Measurements from ENCODE around the gene GNAT1. TPM values are rescaled to one million over a fixed set of nuclear protein-coding genes. Genes with fewer than 3 reads are reported as not detected.

GNAT1 gene
- total RNA-seq, 1 experiment from 2014 or later = 0.13 TPM

- TF ChIP-seq JAZF1 (CRISPR knock-in tag; IDR thresholded peaks at IDR 0.05) = no peak
- no peak for TF ChIP-seq TEAD1 (CRISPR knock-in tag; IDR thresholded peaks at IDR 0.05)
- no peak for TF ChIP-seq IRF2 (CRISPR knock-in tag; IDR thresholded peaks at IDR 0.05; ENCODE audit: borderline replicate concordance, low read depth)
- TF ChIP-seq TP53 (CRISPR knock-in tag; IDR thresholded peaks at IDR 0.05) = no peak
- TF ChIP-seq KAT7 (CRISPR knock-in tag; IDR thresholded peaks at IDR 0.05; ENCODE audit: borderline replicate concordance) = no peak
- TF ChIP-seq FOXK1 (CRISPR knock-in tag; IDR thresholded peaks at IDR 0.05) = peak; percentile 59; the same call in 1 of the 2 replicates
Observed at GRCh38 chr3:50194128-50194902, 2.9 kb downstream of the GNAT1 start (continued).

- Mint-ChIP-seq H3K4me1 (peaks cover 6% of the 10 kb centered on the region), H3K27me3 (ENCODE audit: low read depth) (peaks cover 9% of the 10 kb centered on the region), H3K36me3 (no peaks in the 10 kb centered on the region), H3K27ac (no peak overlapping the region), H3K9me3 (no peaks in the 10 kb centered on the region), H3K4me3 (peak overlapping the region; percentile 51)
- CTCF ChIA-PET = interaction anchor here (0.5 to 7.2 kb wide), 42 partner anchors 9 to 531 kb away, joined by 3 to 604 read pairs (median 6); partner anchors contain the start of genes GNAI2, HYAL1, HYAL3 and IFRD2
- POLR2A ChIA-PET = interaction anchor here (0.7 to 2.4 kb wide), 9 partner anchors 11 to 82 kb away, joined by 3 to 11 read pairs (median 5); partner anchors contain the start of genes GNAI2, SEMA3B and SLC38A3
- TF ChIP-seq ZBTB21 (CRISPR knock-in tag; IDR thresholded peaks at IDR 0.05; ENCODE audit: borderline replicate concordance) = 0 out of 2 replicates have a peak, but pooled peaks have one; percentile 7
- TF ChIP-seq ZNF232 (CRISPR knock-in tag; IDR thresholded peaks at IDR 0.05) = 0 out of 2 replicates have a peak, but pooled peaks have one; percentile 12
- TF ChIP-seq, protein P1, sequence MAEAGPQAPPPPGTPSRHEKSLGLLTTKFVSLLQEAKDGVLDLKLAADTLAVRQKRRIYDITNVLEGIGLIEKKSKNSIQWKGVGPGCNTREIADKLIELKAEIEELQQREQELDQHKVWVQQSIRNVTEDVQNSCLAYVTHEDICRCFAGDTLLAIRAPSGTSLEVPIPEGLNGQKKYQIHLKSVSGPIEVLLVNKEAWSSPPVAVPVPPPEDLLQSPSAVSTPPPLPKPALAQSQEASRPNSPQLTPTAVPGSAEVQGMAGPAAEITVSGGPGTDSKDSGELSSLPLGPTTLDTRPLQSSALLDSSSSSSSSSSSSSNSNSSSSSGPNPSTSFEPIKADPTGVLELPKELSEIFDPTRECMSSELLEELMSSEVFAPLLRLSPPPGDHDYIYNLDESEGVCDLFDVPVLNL (CRISPR knock-in tag; IDR thresholded peaks at IDR 0.05; ENCODE audit: borderline replicate concordance, low read depth) = no peak
- TF ChIP-seq SOX15 (CRISPR knock-in tag; IDR thresholded peaks at IDR 0.05) = no peak
- DNase-seq (ENCODE audit: low spot score) = peak; percentile 72
- peak; percentile 74 for ATAC-seq
Observed at GRCh38 chr3:50194903-50195500, 3.6 kb downstream of the GNAT1 start.

DNA sequence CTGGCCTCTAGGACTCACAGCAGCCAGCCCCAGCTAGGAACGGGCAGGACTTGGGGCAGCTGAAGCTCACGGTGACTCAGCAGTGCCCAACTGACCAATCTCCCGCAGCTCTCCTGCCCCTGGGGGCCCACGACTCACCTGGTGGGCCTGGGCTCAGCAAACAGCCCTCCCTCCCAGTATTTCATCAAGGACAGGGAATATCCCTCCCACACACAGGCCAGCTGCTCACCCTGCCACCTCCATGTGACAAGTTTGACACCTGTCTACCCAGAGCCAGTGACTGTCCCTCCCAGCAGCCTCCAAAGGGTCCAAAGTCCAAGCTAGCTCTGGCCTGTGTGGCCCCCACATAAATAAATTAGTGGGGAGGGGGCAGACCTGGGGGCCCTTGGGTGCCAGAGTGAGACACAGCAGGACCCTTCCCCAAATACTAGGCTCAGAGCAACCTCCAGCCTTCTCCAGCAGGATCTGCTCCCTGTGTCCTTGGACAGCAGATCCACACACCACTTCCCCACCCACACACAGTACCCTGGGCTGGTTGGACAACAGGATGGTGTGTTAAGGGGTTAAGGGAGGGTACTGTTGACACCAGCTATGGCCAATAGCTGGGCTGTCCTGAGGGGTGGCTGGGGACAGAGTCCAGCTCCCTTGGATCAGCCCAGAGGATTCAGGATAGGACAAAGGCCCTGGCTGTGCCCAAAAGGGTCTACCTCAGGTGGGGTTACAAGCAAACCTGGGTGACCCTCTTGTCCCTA lies 4.3 kb downstream of the GNAT1 start:
- Mint-ChIP-seq H3K4me1 (peaks cover 6% of the 10 kb centered on the region), H3K36me3 (no peaks in the 10 kb centered on the region), H3K9me3 (no peaks in the 10 kb centered on the region), H3K27me3 (ENCODE audit: low read depth) (peaks cover 9% of the 10 kb centered on the region), H3K4me3 (no peak overlapping the region), H3K27ac (0 out of 2 replicates have a peak overlapping the region, but pooled peaks have one; percentile 45)
- TF ChIP-seq GABPB1 (CRISPR knock-in tag; IDR thresholded peaks at IDR 0.05) (peak; percentile 66), NFE2L1 (CRISPR knock-in tag; IDR thresholded peaks at IDR 0.05) (peak; percentile 10; the same call in 1 of the 2 replicates), NR3C1 (CRISPR knock-in tag; conservative IDR thresholded peaks at IDR 0.05; ENCODE audit: low read depth) (no peak)
- DNase-seq (ENCODE audit: low spot score) = no peak
- CTCF ChIA-PET = interaction anchor here (0.6 to 7.2 kb wide), 29 partner anchors 9 to 151 kb away, joined by 3 to 604 read pairs (median 10); partner anchors contain the start of genes GNAI2, HYAL3, LSMEM2 and NAA80
- ATAC-seq = no peak
- POLR2A ChIA-PET = interaction anchor here (0.8 to 2.4 kb wide), 5 partner anchors 10 to 76 kb away, joined by 3 to 11 read pairs (median 7); partner anchors contain the start of gene SLC38A3

- Mint-ChIP-seq H3K36me3 (no peaks in the 10 kb centered on the region), H3K4me1 (peaks cover 6% of the 10 kb centered on the region), H3K27me3 (ENCODE audit: low read depth) (peaks cover 9% of the 10 kb centered on the region), H3K9me3 (no peaks in the 10 kb centered on the region), H3K4me3 (no peak overlapping the region), H3K27ac (no peak overlapping the region)
- DNase-seq (ENCODE audit: low spot score) = no peak
- ATAC-seq = no peak
- ChIA-PET POLR2A (interaction anchor here (0.5 to 2.4 kb wide), 3 partner anchors 10 to 125 kb away, joined by 3 to 11 read pairs (median 4); partner anchors contain the start of gene SLC38A3), CTCF (interaction anchor here (1.3 to 7.2 kb wide), 10 partner anchors 8 to 76 kb away, joined by 5 to 604 read pairs (median 54); partner anchors contain the start of genes GNAI2, SEMA3B and SLC38A3)
- no peak for TF ChIP-seq JAZF1 (CRISPR knock-in tag; IDR thresholded peaks at IDR 0.05)
- TF ChIP-seq NR1H2 (CRISPR knock-in tag; IDR thresholded peaks at IDR 0.05) = no peak
- TF ChIP-seq, protein P2, sequence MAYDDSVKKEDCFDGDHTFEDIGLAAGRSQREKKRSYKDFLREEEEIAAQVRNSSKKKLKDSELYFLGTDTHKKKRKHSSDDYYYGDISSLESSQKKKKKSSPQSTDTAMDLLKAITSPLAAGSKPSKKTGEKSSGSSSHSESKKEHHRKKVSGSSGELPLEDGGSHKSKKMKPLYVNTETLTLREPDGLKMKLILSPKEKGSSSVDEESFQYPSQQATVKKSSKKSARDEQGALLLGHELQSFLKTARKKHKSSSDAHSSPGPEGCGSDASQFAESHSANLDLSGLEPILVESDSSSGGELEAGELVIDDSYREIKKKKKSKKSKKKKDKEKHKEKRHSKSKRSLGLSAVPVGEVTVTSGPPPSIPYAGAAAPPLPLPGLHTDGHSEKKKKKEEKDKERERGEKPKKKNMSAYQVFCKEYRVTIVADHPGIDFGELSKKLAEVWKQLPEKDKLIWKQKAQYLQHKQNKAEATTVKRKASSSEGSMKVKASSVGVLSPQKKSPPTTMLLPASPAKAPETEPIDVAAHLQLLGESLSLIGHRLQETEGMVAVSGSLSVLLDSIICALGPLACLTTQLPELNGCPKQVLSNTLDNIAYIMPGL (CRISPR knock-in tag; IDR thresholded peaks at IDR 0.05) = no peak
- TF ChIP-seq ATF3 (CRISPR knock-in tag; conservative IDR thresholded peaks at IDR 0.05) = no peak
Observed at GRCh38 chr3:50196253-50196801, 4.9 kb downstream of the GNAT1 start.
